Measurements from ENCODE around the gene TRAFD1. TPM values are rescaled to one million over a fixed set of nuclear protein-coding genes. Genes with fewer than 3 reads are reported as not detected.

Gene TRAFD1
- total RNA-seq, 1 experiment from 2014 or later = 52.1 TPM

DNA sequence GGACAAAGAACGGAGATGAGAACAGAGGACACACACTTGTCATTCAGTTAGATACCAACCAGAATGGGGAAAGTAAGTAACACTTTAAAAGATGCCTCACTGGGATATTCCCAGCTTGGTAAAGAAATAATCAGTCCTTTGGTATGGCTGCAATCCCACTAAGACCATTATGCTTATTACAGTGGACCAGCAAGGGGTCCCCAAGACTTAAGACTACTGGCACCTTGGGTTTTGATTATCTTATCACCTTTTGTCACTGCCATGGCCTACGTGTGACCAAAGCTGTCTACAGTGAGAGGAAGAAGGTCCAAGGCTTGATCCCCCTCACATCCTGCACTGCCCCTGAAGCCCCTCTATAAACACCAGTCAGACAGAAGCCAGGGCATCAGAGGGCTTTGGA, 65.8 kb downstream of the TRAFD1 start:
- no peak overlapping the region for H3K9ac ChIP-seq (ENCODE audit: low read length)
- H3K27ac ChIP-seq (ENCODE audit: low read length) = no peak overlapping the region
- no peak overlapping the region for H3K4me3 ChIP-seq (ENCODE audit: low read length)
- peaks cover 7% of the 10 kb centered on the region; the same call in 1 of the 2 replicates for H3K36me3 ChIP-seq (ENCODE audit: insufficient read depth, low read length)
- H3K4me1 ChIP-seq (ENCODE audit: low read length) = no peaks in the 10 kb centered on the region
- H3K27me3 ChIP-seq (ENCODE audit: low read length) = no peaks in the 10 kb centered on the region
- H2AFZ ChIP-seq (ENCODE audit: low read length) = no peak overlapping the region
- H3K9me3 ChIP-seq (ENCODE audit: low read length) = no peaks in the 10 kb centered on the region
- H4K20me1 ChIP-seq (ENCODE audit: insufficient read depth, low read depth, low read length) = no peaks in the 10 kb centered on the region
- H3K9me2 ChIP-seq (replicated peaks; ENCODE audit: insufficient read depth, low read length) = no peaks in the 10 kb centered on the region
- H3K79me2 ChIP-seq (ENCODE audit: low read length) = no peaks in the 10 kb centered on the region
- no peak for DNase-seq
- no peak overlapping the region for H3K4me2 ChIP-seq (ENCODE audit: low read depth, low read length, poor library complexity, severe bottlenecking)

DNA sequence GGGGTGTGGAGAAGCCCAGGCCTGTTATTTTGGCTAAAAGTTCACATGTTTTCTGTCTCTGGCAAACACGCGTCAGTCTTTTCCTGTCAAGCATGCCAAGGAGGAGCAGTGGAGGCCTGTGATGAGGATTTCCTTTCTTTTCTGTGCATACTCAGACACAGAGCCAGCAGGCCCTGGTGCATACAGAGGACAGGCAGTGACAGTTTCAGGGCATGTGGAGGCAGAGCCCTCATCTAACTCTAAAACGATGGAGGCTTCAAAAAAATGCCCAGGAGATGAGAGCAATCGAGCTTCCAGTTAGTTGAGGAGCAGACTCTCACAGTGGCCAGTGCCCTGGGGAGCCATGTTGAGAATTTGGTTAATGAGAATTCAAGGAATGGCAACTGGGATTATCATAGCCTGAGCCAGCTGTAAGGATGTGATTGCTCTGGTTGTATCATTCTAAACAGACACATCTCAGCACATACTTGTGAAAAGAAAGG, 66.5 kb downstream of the TRAFD1 start:
- peaks cover 7% of the 10 kb centered on the region; the same call in 1 of the 2 replicates for H3K36me3 ChIP-seq (ENCODE audit: insufficient read depth, low read length)
- no peak overlapping the region for H3K4me3 ChIP-seq (ENCODE audit: low read length)
- H2AFZ ChIP-seq (ENCODE audit: low read length) = no peak overlapping the region
- no peaks in the 10 kb centered on the region for H3K79me2 ChIP-seq (ENCODE audit: low read length)
- H4K20me1 ChIP-seq (ENCODE audit: insufficient read depth, low read depth, low read length) = no peaks in the 10 kb centered on the region
- no peak for DNase-seq
- no peaks in the 10 kb centered on the region for H3K27me3 ChIP-seq (ENCODE audit: low read length)
- no peak overlapping the region for H3K9ac ChIP-seq (ENCODE audit: low read length)
- H3K4me2 ChIP-seq (ENCODE audit: low read depth, low read length, poor library complexity, severe bottlenecking) = no peak overlapping the region
- no peaks in the 10 kb centered on the region for H3K4me1 ChIP-seq (ENCODE audit: low read length)
- no peaks in the 10 kb centered on the region for H3K9me3 ChIP-seq (ENCODE audit: low read length)
- no peak overlapping the region for H3K27ac ChIP-seq (ENCODE audit: low read length)
- H3K9me2 ChIP-seq (replicated peaks; ENCODE audit: insufficient read depth, low read length) = no peaks in the 10 kb centered on the region

DNA sequence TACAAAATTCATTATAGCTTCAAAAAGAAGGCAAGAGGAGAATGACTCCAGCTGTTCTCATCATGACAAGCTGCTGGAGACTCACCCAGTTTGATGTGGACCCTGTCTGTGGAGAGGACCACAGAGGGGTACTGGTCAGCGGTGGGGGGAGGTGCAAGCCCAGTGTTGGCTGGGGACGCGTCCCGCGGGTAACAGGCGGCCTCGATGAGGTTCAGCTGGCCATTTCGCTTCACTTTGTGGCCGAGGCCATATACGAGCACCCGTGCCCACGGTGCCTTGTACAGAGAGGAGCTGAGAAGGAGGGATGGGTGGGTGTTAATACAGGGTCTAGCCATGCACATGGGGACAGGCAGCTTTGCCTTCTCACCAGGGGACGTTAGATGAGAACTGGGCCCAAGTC, 67.1 kb downstream of the TRAFD1 start:
- no peak overlapping the region for H3K4me3 ChIP-seq (ENCODE audit: low read length)
- no peaks in the 10 kb centered on the region for H3K9me3 ChIP-seq (ENCODE audit: low read length)
- H3K27me3 ChIP-seq (ENCODE audit: low read length) = no peaks in the 10 kb centered on the region
- no peaks in the 10 kb centered on the region for H3K9me2 ChIP-seq (replicated peaks; ENCODE audit: insufficient read depth, low read length)
- no peak overlapping the region for H2AFZ ChIP-seq (ENCODE audit: low read length)
- no peaks in the 10 kb centered on the region for H3K4me1 ChIP-seq (ENCODE audit: low read length)
- no peak overlapping the region for H3K4me2 ChIP-seq (ENCODE audit: low read depth, low read length, poor library complexity, severe bottlenecking)
- no peak overlapping the region for H3K27ac ChIP-seq (ENCODE audit: low read length)
- H3K36me3 ChIP-seq (ENCODE audit: insufficient read depth, low read length) = peaks cover 7% of the 10 kb centered on the region; the same call in 1 of the 2 replicates
- H4K20me1 ChIP-seq (ENCODE audit: insufficient read depth, low read depth, low read length) = no peaks in the 10 kb centered on the region
- H3K9ac ChIP-seq (ENCODE audit: low read length) = no peak overlapping the region
- no peaks in the 10 kb centered on the region for H3K79me2 ChIP-seq (ENCODE audit: low read length)
- DNase-seq = no peak

DNA sequence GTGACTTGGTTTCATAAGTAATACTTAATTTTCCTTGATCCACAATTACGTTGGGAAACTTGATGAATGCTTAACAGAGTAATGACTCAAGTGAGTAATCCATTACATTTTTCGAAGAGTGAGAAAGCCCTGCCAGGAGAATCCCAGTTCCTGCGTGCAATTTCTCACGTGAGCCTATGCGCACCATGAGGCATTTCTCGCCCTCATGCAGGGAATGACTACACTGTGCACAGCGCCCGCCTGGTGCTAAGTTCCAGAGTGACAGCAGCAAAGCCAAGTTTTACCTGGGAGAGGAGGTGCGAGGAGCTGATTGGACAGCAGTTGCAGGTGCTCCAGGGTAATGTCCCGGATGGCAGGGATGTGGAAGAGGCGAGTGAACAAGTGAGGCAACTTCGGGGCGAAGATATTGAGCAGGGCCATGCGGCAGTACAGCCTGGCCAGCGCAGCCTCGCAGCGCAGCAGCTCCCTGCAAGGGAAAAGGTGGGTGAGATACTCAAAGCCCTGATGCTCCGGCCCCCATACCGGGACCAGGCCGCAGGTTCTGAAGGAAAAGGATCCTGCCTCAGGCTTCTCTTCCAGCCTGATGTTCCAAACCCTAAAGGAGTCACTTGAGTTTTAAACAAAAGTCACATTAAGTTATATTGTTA, 69.4 kb downstream of the TRAFD1 start:
- H3K79me2 ChIP-seq (ENCODE audit: low read length) = no peaks in the 10 kb centered on the region
- no peaks in the 10 kb centered on the region for H3K9me2 ChIP-seq (replicated peaks; ENCODE audit: insufficient read depth, low read length)
- no peaks in the 10 kb centered on the region for H3K4me1 ChIP-seq (ENCODE audit: low read length)
- DNase-seq = no peak
- H3K27me3 ChIP-seq (ENCODE audit: low read length) = no peaks in the 10 kb centered on the region
- H3K27ac ChIP-seq (ENCODE audit: low read length) = no peak overlapping the region
- H3K4me3 ChIP-seq (ENCODE audit: low read length) = no peak overlapping the region
- peaks cover 14% of the 10 kb centered on the region for H3K36me3 ChIP-seq (ENCODE audit: insufficient read depth, low read length)
- no peak overlapping the region for H3K4me2 ChIP-seq (ENCODE audit: low read depth, low read length, poor library complexity, severe bottlenecking)
- no peaks in the 10 kb centered on the region for H4K20me1 ChIP-seq (ENCODE audit: insufficient read depth, low read depth, low read length)
- no peaks in the 10 kb centered on the region for H3K9me3 ChIP-seq (ENCODE audit: low read length)
- no peak overlapping the region for H3K9ac ChIP-seq (ENCODE audit: low read length)
- H2AFZ ChIP-seq (ENCODE audit: low read length) = no peak overlapping the region

DNA sequence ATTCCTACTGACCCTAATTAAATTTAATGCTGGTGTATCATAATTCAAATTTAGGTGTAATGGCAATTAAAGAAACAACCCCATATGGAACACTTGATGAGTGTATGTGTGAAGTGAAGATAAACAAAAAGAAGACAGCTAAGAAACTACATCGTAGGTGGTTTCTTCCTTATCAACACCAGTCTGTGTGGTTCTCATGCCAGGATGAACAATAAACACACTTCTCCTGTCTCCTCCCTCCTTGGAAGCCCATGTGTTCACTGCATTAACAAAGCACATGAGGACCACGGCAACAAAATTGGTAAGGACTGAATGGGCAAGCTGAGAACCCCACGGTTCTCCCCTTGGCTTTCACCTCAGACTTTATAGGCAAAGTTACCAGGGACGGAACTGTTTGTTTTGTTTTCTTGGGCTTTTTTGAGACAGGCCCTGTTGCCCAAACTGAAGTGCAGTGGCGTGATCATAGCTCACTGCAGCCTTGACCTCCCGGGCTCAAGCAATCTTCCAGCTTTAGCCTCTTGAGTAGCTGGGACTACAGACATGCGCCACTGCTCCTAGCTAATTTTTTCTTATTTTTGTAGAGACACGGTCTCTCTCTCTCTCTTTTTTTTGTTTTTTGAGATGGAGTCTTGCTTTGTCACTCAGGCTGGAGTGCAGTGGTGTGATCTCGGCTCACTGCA, 71.0 kb downstream of the TRAFD1 start:
- Histone ChIP-seq H3K36me3 (ENCODE audit: insufficient read depth, low read length) (peaks cover 23% of the 10 kb centered on the region), H3K79me2 (ENCODE audit: low read length) (no peaks in the 10 kb centered on the region), H4K20me1 (ENCODE audit: insufficient read depth, low read depth, low read length) (no peaks in the 10 kb centered on the region), H3K9ac (ENCODE audit: low read length) (no peak overlapping the region), H2AFZ (ENCODE audit: low read length) (no peak overlapping the region), H3K4me3 (ENCODE audit: low read length) (no peak overlapping the region), H3K27ac (ENCODE audit: low read length) (no peak overlapping the region), H3K9me2 (replicated peaks; ENCODE audit: insufficient read depth, low read length) (no peaks in the 10 kb centered on the region), H3K4me2 (ENCODE audit: low read depth, low read length, poor library complexity, severe bottlenecking) (no peak overlapping the region), H3K27me3 (ENCODE audit: low read length) (no peaks in the 10 kb centered on the region), H3K4me1 (ENCODE audit: low read length) (no peaks in the 10 kb centered on the region), H3K9me3 (ENCODE audit: low read length) (no peaks in the 10 kb centered on the region)
- no peak for DNase-seq

DNA sequence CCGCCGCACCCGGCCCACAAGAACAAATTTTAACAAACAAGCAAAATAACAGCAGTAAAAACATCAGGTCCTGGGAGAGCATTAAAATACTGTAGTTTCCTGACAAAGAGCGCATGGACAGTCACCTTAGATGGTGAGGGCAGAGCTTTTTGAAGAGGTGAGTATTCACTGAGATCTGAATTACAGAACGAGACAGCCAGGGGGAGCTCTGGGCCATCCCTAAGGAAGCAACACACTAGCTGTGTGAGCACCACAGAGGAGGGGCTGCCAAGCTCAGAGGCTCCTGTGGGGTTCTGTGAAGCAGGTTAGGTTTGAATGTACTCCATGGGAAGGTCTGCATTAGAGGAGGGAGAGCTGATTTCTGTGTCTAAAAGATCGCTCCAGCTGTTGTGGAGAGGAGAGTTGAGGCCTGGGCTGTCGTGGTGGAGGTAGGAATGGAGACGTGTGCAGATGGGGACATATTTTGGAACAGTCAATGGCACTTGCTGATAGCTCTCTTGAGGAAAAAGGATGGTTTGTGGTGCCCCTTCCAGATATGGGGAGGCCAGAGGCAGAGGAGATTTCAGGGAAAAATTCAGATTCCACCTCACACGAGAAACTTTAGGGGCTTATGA, 72.9 kb downstream of the TRAFD1 start:
- Histone ChIP-seq H3K27ac (ENCODE audit: low read length) (no peak overlapping the region), H3K79me2 (ENCODE audit: low read length) (no peaks in the 10 kb centered on the region), H3K9ac (ENCODE audit: low read length) (no peak overlapping the region), H4K20me1 (ENCODE audit: insufficient read depth, low read depth, low read length) (no peaks in the 10 kb centered on the region), H2AFZ (ENCODE audit: low read length) (no peak overlapping the region), H3K36me3 (ENCODE audit: insufficient read depth, low read length) (peaks cover 20% of the 10 kb centered on the region), H3K4me3 (ENCODE audit: low read length) (no peak overlapping the region), H3K4me2 (ENCODE audit: low read depth, low read length, poor library complexity, severe bottlenecking) (no peak overlapping the region), H3K9me3 (ENCODE audit: low read length) (no peaks in the 10 kb centered on the region), H3K27me3 (ENCODE audit: low read length) (no peaks in the 10 kb centered on the region), H3K4me1 (ENCODE audit: low read length) (no peaks in the 10 kb centered on the region), H3K9me2 (replicated peaks; ENCODE audit: insufficient read depth, low read length) (no peaks in the 10 kb centered on the region)
- peak; percentile 88 for DNase-seq

DNA sequence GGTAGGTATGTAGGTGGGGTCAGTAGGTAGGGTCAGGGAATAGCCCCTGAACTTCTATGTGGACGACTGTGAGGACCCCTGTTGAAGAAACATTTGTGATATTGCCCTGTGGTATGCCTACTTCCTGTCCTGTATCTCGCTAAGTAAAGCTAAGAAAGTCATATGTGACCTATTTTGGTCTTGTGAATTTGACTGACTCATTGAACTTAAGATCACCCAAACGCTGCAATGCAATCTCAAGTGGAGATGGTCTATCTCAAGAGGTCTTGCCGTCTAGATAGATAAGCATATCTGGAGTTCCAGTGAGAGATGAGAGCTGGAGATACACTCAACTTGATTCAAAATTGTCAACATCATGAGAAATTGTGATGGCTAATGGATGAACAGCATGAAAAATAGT, 73.8 kb downstream of the TRAFD1 start:
- no peaks in the 10 kb centered on the region for H3K9me3 ChIP-seq (ENCODE audit: low read length)
- H3K9ac ChIP-seq (ENCODE audit: low read length) = no peak overlapping the region
- no peaks in the 10 kb centered on the region for H3K4me1 ChIP-seq (ENCODE audit: low read length)
- H3K4me3 ChIP-seq (ENCODE audit: low read length) = no peak overlapping the region
- H2AFZ ChIP-seq (ENCODE audit: low read length) = no peak overlapping the region
- H4K20me1 ChIP-seq (ENCODE audit: insufficient read depth, low read depth, low read length) = no peaks in the 10 kb centered on the region
- H3K27ac ChIP-seq (ENCODE audit: low read length) = no peak overlapping the region
- peaks cover 22% of the 10 kb centered on the region for H3K36me3 ChIP-seq (ENCODE audit: insufficient read depth, low read length)
- no peak for DNase-seq
- no peak overlapping the region for H3K4me2 ChIP-seq (ENCODE audit: low read depth, low read length, poor library complexity, severe bottlenecking)
- H3K27me3 ChIP-seq (ENCODE audit: low read length) = no peaks in the 10 kb centered on the region
- H3K79me2 ChIP-seq (ENCODE audit: low read length) = no peaks in the 10 kb centered on the region
- H3K9me2 ChIP-seq (replicated peaks; ENCODE audit: insufficient read depth, low read length) = no peaks in the 10 kb centered on the region

Measured in Karpas-422 (cell line).